Gastroesophageal sphincter (tissue), 3 donors: ENCODE measurements around the gene NTMT1.

Source experiments
- POLR2A ChIP-seq, 2 donors: fragments of 450-650 bp; IDR thresholded peaks; one replicate each; pipeline ENCODE4 v1.6.1; 2017; ENCODE audit warnings: antibody characterized with exemption in 2 of 2, mild to moderate bottlenecking in 2 of 2, moderate library complexity in 1 of 2
- TF ChIP-seq, protein P1 (sequence below), 4 experiments: fragments of 200-600 bp in 2 of 4; fragments of 450-650 bp in 2 of 4; sonication (generic) in 1 of 4; IDR thresholded peaks; one replicate each; pipeline ENCODE4 v1.5.1; 2017 to 2019; ENCODE audit warnings: antibody characterized with exemption in 4 of 4, mild to moderate bottlenecking in 2 of 4, moderate library complexity in 2 of 4

GRCh38 chr9:129632460-129632859, 6.5 kb downstream of the NTMT1 start:
- TF ChIP-seq, protein P1, sequence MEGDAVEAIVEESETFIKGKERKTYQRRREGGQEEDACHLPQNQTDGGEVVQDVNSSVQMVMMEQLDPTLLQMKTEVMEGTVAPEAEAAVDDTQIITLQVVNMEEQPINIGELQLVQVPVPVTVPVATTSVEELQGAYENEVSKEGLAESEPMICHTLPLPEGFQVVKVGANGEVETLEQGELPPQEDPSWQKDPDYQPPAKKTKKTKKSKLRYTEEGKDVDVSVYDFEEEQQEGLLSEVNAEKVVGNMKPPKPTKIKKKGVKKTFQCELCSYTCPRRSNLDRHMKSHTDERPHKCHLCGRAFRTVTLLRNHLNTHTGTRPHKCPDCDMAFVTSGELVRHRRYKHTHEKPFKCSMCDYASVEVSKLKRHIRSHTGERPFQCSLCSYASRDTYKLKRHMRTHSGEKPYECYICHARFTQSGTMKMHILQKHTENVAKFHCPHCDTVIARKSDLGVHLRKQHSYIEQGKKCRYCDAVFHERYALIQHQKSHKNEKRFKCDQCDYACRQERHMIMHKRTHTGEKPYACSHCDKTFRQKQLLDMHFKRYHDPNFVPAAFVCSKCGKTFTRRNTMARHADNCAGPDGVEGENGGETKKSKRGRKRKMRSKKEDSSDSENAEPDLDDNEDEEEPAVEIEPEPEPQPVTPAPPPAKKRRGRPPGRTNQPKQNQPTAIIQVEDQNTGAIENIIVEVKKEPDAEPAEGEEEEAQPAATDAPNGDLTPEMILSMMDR (IDR thresholded peaks at IDR 0.05), result no peak
- no peak for TF ChIP-seq POLR2A (IDR thresholded peaks at IDR 0.05)
